SK-N-SH (cell line): ENCODE measurements around the gene CCL28. TPM values are rescaled to one million over a fixed set of nuclear protein-coding genes. Genes with fewer than 3 reads are reported as not detected.
"Not testable (repeated sequence)": the region's sequence is repeated elsewhere in the genome, so short reads cannot be mapped to it uniquely, and the experiment has no call there.

Source experiments
- CTCF ChIA-PET: fragments of 300-600, 350-600 bp; formaldehyde crosslinking; extraction: SDS; loops from one replicate; lab custom pipeline; 2021; lab: Yijun Ruan, JAX
- POLR2A ChIA-PET: fragments of 350-600 bp; sonication (Branson Sonifier 250); formaldehyde crosslinking; extraction: SDS; loops from one replicate; lab custom pipeline; 2020; ENCODE audit warnings: antibody characterized with exemption, inconsistent platforms; lab: Yijun Ruan, JAX
- DNase-seq: peaks from one replicate; pipeline ENCODE4 v3.0.0; 2012
- H2AFZ ChIP-seq: fragments of 200-600 bp; sonication (generic); 2 replicates; pipeline ENCODE4 v1.8.1; 2016; ENCODE audit warnings: antibody characterized with exemption, mild to moderate bottlenecking, low read depth
- H3F3A ChIP-seq: fragments of 200-600 bp; sonication (generic); replicated peaks from 2 replicates; pipeline ENCODE3; 2016; ENCODE audit warnings: antibody characterized with exemption, mild to moderate bottlenecking; ENCODE audit not compliant: insufficient read depth
- H3K27ac ChIP-seq, 2 experiments: fragments of 200-500 bp in 1 of 2; fragments of 200-600 bp in 1 of 2; sonication (Bioruptor generic) in 1 of 2; sonication (generic), shearing (Covaris generic) in 1 of 2; 2 replicates each; pipeline versions ENCODE4 v1.5.1 to v1.6.1; 2014 to 2016; ENCODE audit warnings: low read depth in 2 of 2, inconsistent platforms in 1 of 2, low read length in 1 of 2, mild to moderate bottlenecking in 1 of 2, mixed read lengths in 1 of 2
- H3K27me3 ChIP-seq: fragments of 200-600 bp; sonication (generic), shearing (Covaris generic); 2 replicates; pipeline ENCODE4 v1.6.1; 2016; ENCODE audit warnings: mixed run types; ENCODE audit not compliant: insufficient read depth
- H3K36me3 ChIP-seq, 2 experiments: fragments of 200-500 bp in 1 of 2; fragments of 200-600 bp in 1 of 2; sonication (Bioruptor generic) in 1 of 2; sonication (generic) in 1 of 2; replicated peaks in 1 of 2; 2 replicates each; pipeline versions ENCODE3 to v1.5.1; 2014 to 2016; ENCODE audit warnings: low read length in 1 of 2, mild to moderate bottlenecking in 1 of 2; ENCODE audit not compliant: insufficient read depth in 2 of 2, control insufficient read depth in 1 of 2
- H3K4me1 ChIP-seq, 2 experiments: fragments of 200-500 bp in 1 of 2; fragments of 200-600 bp in 1 of 2; sonication (Bioruptor generic) in 1 of 2; sonication (generic), shearing (Covaris generic) in 1 of 2; 2 replicates each; pipeline versions ENCODE4 v1.5.1 to v1.6.1; 2014 to 2016; ENCODE audit warnings: low read depth in 1 of 2, low read length in 1 of 2, mixed run types in 1 of 2; ENCODE audit not compliant: insufficient read depth in 2 of 2, control insufficient read depth in 1 of 2
- H3K4me2 ChIP-seq: fragments of 200-600 bp; sonication (generic), shearing (Covaris generic); 2 replicates; pipeline ENCODE4 v1.6.1; 2017; ENCODE audit warnings: mixed run types
- H3K4me3 ChIP-seq, 2 experiments: fragments of 200-500 bp in 1 of 2; fragments of 200-600 bp in 1 of 2; sonication (Bioruptor generic) in 1 of 2; sonication (generic), shearing (Covaris generic) in 1 of 2; 2 replicates each; pipeline versions ENCODE4 v1.5.1 to v1.8.1; 2014 to 2016; ENCODE audit warnings: low read depth in 2 of 2, inconsistent platforms in 1 of 2, low read length in 1 of 2, mild to moderate bottlenecking in 1 of 2, mixed read lengths in 1 of 2, moderate library complexity in 1 of 2
- H3K79me2 ChIP-seq: fragments of 200-600 bp; sonication (generic); 2 replicates; pipeline ENCODE4 v1.8.1; 2017; ENCODE audit warnings: mild to moderate bottlenecking; ENCODE audit not compliant: insufficient read depth
- H3K9ac ChIP-seq: fragments of 200-600 bp; sonication (generic); 2 replicates; pipeline ENCODE4 v1.6.1; 2017; ENCODE audit warnings: mixed run types
- H3K9me2 ChIP-seq: fragments of 200-600 bp; sonication (generic); 2 replicates; pipeline ENCODE4 v1.6.1; 2017; ENCODE audit warnings: mixed run types
- H3K9me3 ChIP-seq: fragments of 200-600 bp; sonication (generic); 2 replicates; pipeline ENCODE4 v1.6.1; 2017; ENCODE audit warnings: mixed run types, mild to moderate bottlenecking, moderate library complexity
- H4K20me1 ChIP-seq: fragments of 200-600 bp; sonication (generic); 2 replicates; pipeline ENCODE4 v1.6.1; 2017; ENCODE audit warnings: mild to moderate bottlenecking, mixed run types; ENCODE audit not compliant: insufficient read depth
- CHD2 ChIP-seq: fragments of 150-350 bp; IDR thresholded peaks from 2 replicates; pipeline ENCODE4 v1.6.1; 2018; ENCODE audit warnings: low read length; ENCODE audit not compliant: partially characterized antibody
- GATA2 ChIP-seq: sonication (generic); formaldehyde crosslinking; IDR thresholded peaks from 2 replicates; pipeline ENCODE4 v1.5.0; 2020; ENCODE audit warnings: mild to moderate bottlenecking, missing genetic modification reagents
- RFX5 ChIP-seq: IDR thresholded peaks from 2 replicates; pipeline ENCODE4 v1.6.1; 2012; ENCODE audit warnings: mild to moderate bottlenecking, improper control_type of control experiment, low read length
- TEAD4 ChIP-seq: IDR thresholded peaks from 2 replicates; pipeline ENCODE4 v1.4.0; 2012; ENCODE audit warnings: mild to moderate bottlenecking, borderline replicate concordance; ENCODE audit not compliant: insufficient read depth
- WGBS: methylation state at CpG from one replicate; pipeline ENCODE4 v1.1.6; 2017; ENCODE audit warnings: low lambda C conversion rate; 5-methylcytosine and 5-hydroxymethylcytosine counted together
- polyA plus RNA-seq, 3 experiments: library from polyadenylated mRNA; depleted of rRNA; stranded (reverse); fragments of >200 nt; gene quantifications; 2 replicates each; pipeline ENCODE4 v1.2.3, GENCODE V29; 2012
- TF ChIP-seq, protein P1 (sequence below): fragments of 150-350 bp; IDR thresholded peaks from 2 replicates; pipeline ENCODE4 v1.6.1; 2017; ENCODE audit warnings: antibody characterized with exemption, low read length, low read depth, borderline replicate concordance
- TF ChIP-seq, protein P2 (sequence below): fragments of 200-600 bp; sonication (generic); IDR thresholded peaks from 2 replicates; pipeline ENCODE4 v1.6.1; 2017; ENCODE audit warnings: antibody characterized with exemption, mild to moderate bottlenecking, moderate library complexity

Gene CCL28
- polyA plus RNA-seq, 1 of the 3 experiments (the other 2 are of a cell fraction) = not detected

DNA sequence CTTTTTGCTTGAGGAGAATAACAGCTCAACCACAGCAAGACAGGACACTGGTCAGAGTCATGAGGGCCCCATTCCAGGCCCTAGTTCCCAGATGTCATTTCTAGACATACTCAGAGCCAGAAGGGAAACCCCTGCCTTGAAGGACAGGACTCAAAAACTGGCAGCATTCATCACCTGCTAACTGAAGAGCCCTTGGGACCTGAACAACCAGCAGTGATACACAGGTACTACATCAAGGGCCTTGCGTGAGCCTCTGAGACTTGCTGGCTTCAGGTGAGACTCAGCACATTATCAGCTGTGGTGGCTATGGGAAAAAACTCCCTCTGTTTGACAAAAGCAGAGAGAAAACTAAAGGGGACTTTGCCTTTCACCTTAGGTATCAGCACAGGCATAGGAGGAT, 48.9 kb upstream of the CCL28 start:
- H3K79me2 ChIP-seq = peaks cover 2% of the 10 kb centered on the region; the same call in 1 of the 2 replicates
- CTCF ChIA-PET = no interaction called here
- peaks cover 0 to 7% of the 10 kb centered on the region in 2 experiments for H3K36me3 ChIP-seq
- no peaks in the 10 kb centered on the region for H3K27me3 ChIP-seq
- WGBS = 88% methylated on average over 1 of the region's 1 CpG
- no peaks in the 10 kb centered on the region for H4K20me1 ChIP-seq
- H3K9me3 ChIP-seq = no peaks in the 10 kb centered on the region; the same call in 1 of the 2 replicates
- POLR2A ChIA-PET = no interaction called here
- DNase-seq = no peak
- H3K9ac ChIP-seq = no peak overlapping the region
- no peak for TF ChIP-seq TEAD4
- TF ChIP-seq, protein P1, sequence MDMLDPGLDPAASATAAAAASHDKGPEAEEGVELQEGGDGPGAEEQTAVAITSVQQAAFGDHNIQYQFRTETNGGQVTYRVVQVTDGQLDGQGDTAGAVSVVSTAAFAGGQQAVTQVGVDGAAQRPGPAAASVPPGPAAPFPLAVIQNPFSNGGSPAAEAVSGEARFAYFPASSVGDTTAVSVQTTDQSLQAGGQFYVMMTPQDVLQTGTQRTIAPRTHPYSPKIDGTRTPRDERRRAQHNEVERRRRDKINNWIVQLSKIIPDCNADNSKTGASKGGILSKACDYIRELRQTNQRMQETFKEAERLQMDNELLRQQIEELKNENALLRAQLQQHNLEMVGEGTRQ = no peak
- TF ChIP-seq CHD2 = no peak
- no peak for TF ChIP-seq RFX5
- no peak for TF ChIP-seq GATA2 (CRISPR knock-in tag)
- TF ChIP-seq, protein P2, sequence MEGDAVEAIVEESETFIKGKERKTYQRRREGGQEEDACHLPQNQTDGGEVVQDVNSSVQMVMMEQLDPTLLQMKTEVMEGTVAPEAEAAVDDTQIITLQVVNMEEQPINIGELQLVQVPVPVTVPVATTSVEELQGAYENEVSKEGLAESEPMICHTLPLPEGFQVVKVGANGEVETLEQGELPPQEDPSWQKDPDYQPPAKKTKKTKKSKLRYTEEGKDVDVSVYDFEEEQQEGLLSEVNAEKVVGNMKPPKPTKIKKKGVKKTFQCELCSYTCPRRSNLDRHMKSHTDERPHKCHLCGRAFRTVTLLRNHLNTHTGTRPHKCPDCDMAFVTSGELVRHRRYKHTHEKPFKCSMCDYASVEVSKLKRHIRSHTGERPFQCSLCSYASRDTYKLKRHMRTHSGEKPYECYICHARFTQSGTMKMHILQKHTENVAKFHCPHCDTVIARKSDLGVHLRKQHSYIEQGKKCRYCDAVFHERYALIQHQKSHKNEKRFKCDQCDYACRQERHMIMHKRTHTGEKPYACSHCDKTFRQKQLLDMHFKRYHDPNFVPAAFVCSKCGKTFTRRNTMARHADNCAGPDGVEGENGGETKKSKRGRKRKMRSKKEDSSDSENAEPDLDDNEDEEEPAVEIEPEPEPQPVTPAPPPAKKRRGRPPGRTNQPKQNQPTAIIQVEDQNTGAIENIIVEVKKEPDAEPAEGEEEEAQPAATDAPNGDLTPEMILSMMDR = no peak
- TF ChIP-seq, all 33 proteins: peak for 0
- no peak overlapping the region for H2AFZ ChIP-seq
- H3K4me1 ChIP-seq = no peaks in the 10 kb centered on the region
- peaks cover 3% of the 10 kb centered on the region for H3F3A ChIP-seq
- no peak overlapping the region for H3K27ac ChIP-seq
- H3K9me2 ChIP-seq = no peaks in the 10 kb centered on the region
- H3K4me2 ChIP-seq = no peak overlapping the region
- H3K4me3 ChIP-seq = no peak overlapping the region

DNA sequence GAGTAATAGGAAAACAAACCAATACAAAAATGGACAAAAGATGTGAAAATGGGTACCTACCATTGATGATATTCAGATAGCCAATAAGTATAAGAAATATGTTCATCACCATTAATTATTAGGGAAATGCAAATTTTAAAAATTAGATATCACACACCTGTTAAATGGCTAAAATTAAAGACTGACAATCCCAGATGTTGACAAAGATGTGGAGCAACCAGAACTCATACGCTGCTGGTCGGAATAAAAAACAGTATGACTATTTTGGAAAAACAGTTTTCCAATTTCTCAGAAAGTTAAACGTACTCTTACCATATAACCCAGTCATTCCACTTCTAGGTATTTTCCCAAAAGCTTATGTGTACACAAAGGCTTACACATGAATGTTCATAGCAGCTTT, 44.4 kb upstream of the CCL28 start:
- H3K27ac ChIP-seq = no peak overlapping the region
- H3K9me2 ChIP-seq = no peaks in the 10 kb centered on the region
- H3K4me2 ChIP-seq = no peak overlapping the region
- WGBS = 96% methylated on average over 3 of the region's 3 CpGs
- H3K9me3 ChIP-seq = no peaks in the 10 kb centered on the region; the same call in 1 of the 2 replicates
- no peak for DNase-seq
- H3K27me3 ChIP-seq = no peaks in the 10 kb centered on the region
- peaks cover 0 to 5% of the 10 kb centered on the region in 2 experiments for H3K36me3 ChIP-seq
- CTCF ChIA-PET = interaction anchor here (1.3 kb wide), 1 partner anchor 66 kb away, joined by 4 read pairs; no protein-coding TSS in a partner anchor
- POLR2A ChIA-PET = no interaction called here
- H3K9ac ChIP-seq = no peak overlapping the region
- H3K4me1 ChIP-seq = no peaks in the 10 kb centered on the region
- TF ChIP-seq, protein P1 = no peak
- H2AFZ ChIP-seq = no peak overlapping the region
- no peak overlapping the region for H3K4me3 ChIP-seq
- no peaks in the 10 kb centered on the region for H4K20me1 ChIP-seq
- peaks cover 3% of the 10 kb centered on the region for H3F3A ChIP-seq
- no peaks in the 10 kb centered on the region; the same call in 1 of the 2 replicates for H3K79me2 ChIP-seq

DNA sequence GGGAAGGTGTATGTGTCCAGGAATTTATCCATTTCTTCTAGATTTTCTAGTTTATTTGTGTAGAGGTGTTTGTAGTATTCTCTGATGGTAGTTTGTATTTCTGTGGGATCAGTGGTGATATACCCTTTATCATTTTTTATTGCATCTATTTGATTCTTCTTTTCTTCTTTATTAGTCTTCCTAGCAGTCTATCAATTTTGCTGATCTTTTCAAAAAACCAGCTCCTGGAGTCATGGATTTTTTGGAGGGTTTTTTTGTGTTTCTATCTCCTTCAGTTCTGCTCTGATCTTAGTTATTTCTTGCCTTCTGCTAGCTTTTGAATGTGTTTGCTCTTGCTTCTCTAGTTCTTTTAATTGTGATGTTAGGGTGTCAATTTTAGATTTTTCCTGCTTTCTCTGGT, 29.4 kb upstream of the CCL28 start:
- H3K27me3 ChIP-seq, POLR2A ChIA-PET, H3K4me2 ChIP-seq, H3K9me2 ChIP-seq, DNase-seq, H3K4me1 ChIP-seq, H3K9me3 ChIP-seq, H3K27ac ChIP-seq, H3K9ac ChIP-seq, H3K79me2 ChIP-seq, H3K4me3 ChIP-seq, CTCF ChIA-PET, H4K20me1 ChIP-seq, H3F3A ChIP-seq, H2AFZ ChIP-seq: not testable (repeated sequence)
- peaks cover 10 to 25% of the 10 kb centered on the region in 2 experiments for H3K36me3 ChIP-seq
